Right ventricle myocardium superior (tissue), 1 donor: ENCODE measurements around the gene SEC24A. TPM values are rescaled to one million over a fixed set of nuclear protein-coding genes. Genes with fewer than 3 reads are reported as not detected.
"Not testable (repeated sequence)": the region's sequence is repeated elsewhere in the genome, so short reads cannot be mapped to it uniquely, and the experiment has no call there.

Source experiments
- ATAC-seq: fragments of 200-7000 bp; cut with Tn5 transposase; one replicate; pipeline ENCODE4 v1.9.1; 2020; ENCODE audit warnings: mild to moderate bottlenecking; ENCODE audit not compliant: poor library complexity
- DNase-seq: peaks from one replicate; pipeline ENCODE4 v3.0.0-alpha.2; 2020
- intact Hi-C: fragments of 100-400 bp; cut with DNase I; formaldehyde crosslinking; loops from one replicate; pipeline ENCODE4 v1.11.2; 2022
- long read RNA-seq: library from polyadenylated mRNA; unstranded; transcript quantifications from one replicate; pipeline ENCODE4 v2.0.0, GENCODE V29; 2021
- total RNA-seq: library from RNA; stranded (reverse); fragmentation: NEBNext Ultra II Directional; extraction: Animal tissue kit (Norgen Biotek cat#: 25700); gene quantifications from one replicate; pipeline ENCODE4 v1.2.1, GENCODE V29; 2021
- donor health status: DM: no; HTN: yes; CAD: no; lungs with severe emphysema.

Gene SEC24A
- 5.6 TPM for total RNA-seq
- long read RNA-seq, full-length matches to known transcripts, result 4 of 6 reads
- long read RNA-seq, partial matches to known transcripts, result 1 of 6 reads
- long read RNA-seq, other reads (novel, unspliced or antisense), result 1 of 6 reads

GRCh38 chr5:134648425-134649162, at the start of gene SEC24A:
Gene SEC24A, plus strand, starts transcription at chr5:134648785. Its CDS starts 292 bp downstream, at chr5:134649077.
- intact Hi-C loops, result no loop called here
- peak; percentile 93 for DNase-seq
- ATAC-seq, result peak; percentile 98

- intact Hi-C loops, DNase-seq, ATAC-seq: not testable (repeated sequence)
Observed at GRCh38 chr5:134599820-134600219, 48.8 kb upstream of the SEC24A start.

GRCh38 chr5:134600600-134600999, 48.0 kb upstream of the SEC24A start:
- ATAC-seq (no peak), DNase-seq (no peak)
- intact Hi-C loops, result no loop called here

- intact Hi-C loops, result no loop called here
- ATAC-seq, result no peak
- DNase-seq, result no peak
Observed at GRCh38 chr5:134603059-134603458, 45.5 kb upstream of the SEC24A start.

GRCh38 chr5:134604908-134605307, 43.7 kb upstream of the SEC24A start:
- DNase-seq, result no peak
- ATAC-seq, result no peak
- intact Hi-C loops, result no loop called here

GRCh38 chr5:134606726-134607125, 41.9 kb upstream of the SEC24A start:
- DNase-seq (no peak), ATAC-seq (no peak)
- intact Hi-C loops, result no loop called here

GRCh38 chr5:134608555-134608954, 40.0 kb upstream of the SEC24A start:
- DNase-seq (no peak), ATAC-seq (no peak)
- intact Hi-C loops, result no loop called here

- peak; percentile 22 for ATAC-seq
- intact Hi-C loops, result no loop called here
- no peak for DNase-seq
Observed at GRCh38 chr5:134609232-134609851, 39.2 kb upstream of the SEC24A start.

- no peak for DNase-seq
- ATAC-seq, result no peak
- intact Hi-C loops, result loop anchor here (10.0 kb wide), 1 partner anchor 64 kb away; no protein-coding TSS in a partner anchor
Observed at GRCh38 chr5:134610725-134611124, 37.9 kb upstream of the SEC24A start.

GRCh38 chr5:134611515-134611914, 37.1 kb upstream of the SEC24A start:
- no peak for ATAC-seq
- intact Hi-C loops, result loop anchor here (10.0 kb wide), 1 partner anchor 63 kb away; no protein-coding TSS in a partner anchor

GRCh38 chr5:134614450-134615085, 34.0 kb upstream of the SEC24A start:
- intact Hi-C loops, result loop anchor here (10.0 kb wide), 1 partner anchor 60 kb away; no protein-coding TSS in a partner anchor
- DNase-seq (no peak), ATAC-seq (no peak)

More at GRCh38 chr5:134611515-134611914, 37.1 kb upstream of the SEC24A start:
- no peak for DNase-seq

- intact Hi-C loops, result no loop called here
- ATAC-seq, result no peak
- DNase-seq, result no peak
Observed at GRCh38 chr5:134620634-134621033, 28.0 kb upstream of the SEC24A start.

- DNase-seq (no peak), ATAC-seq (no peak)
- intact Hi-C loops, result no loop called here
Observed at GRCh38 chr5:134625559-134625958, 23.0 kb upstream of the SEC24A start.

- DNase-seq, result no peak
- intact Hi-C loops, result no loop called here
Observed at GRCh38 chr5:134626369-134627014, 22.1 kb upstream of the SEC24A start.

GRCh38 chr5:134634227-134634626, 14.4 kb upstream of the SEC24A start:
- ATAC-seq (no peak), DNase-seq (no peak)
- intact Hi-C loops, result no loop called here

More at GRCh38 chr5:134626369-134627014, 22.1 kb upstream of the SEC24A start:
- ATAC-seq, result peak; percentile 50

GRCh38 chr5:134635366-134635765, 13.2 kb upstream of the SEC24A start:
- ATAC-seq, DNase-seq, intact Hi-C loops: not testable (repeated sequence)

- ATAC-seq (no peak), DNase-seq (no peak)
- intact Hi-C loops, result no loop called here
Observed at GRCh38 chr5:134637116-134637721, 11.4 kb upstream of the SEC24A start.

- ATAC-seq, result no peak
- no peak for DNase-seq
- intact Hi-C loops, result no loop called here
Observed at GRCh38 chr5:134638760-134639201, 9.8 kb upstream of the SEC24A start.
